Measurements from ENCODE around the gene TPST1. TPM values are rescaled to one million over a fixed set of nuclear protein-coding genes. Genes with fewer than 3 reads are reported as not detected.
"Not testable (repeated sequence)": the region's sequence is repeated elsewhere in the genome, so short reads cannot be mapped to it uniquely, and the experiment has no call there.

Gene TPST1
- total RNA-seq, 1 experiment from 2014 or later = 53.2 TPM

DNA sequence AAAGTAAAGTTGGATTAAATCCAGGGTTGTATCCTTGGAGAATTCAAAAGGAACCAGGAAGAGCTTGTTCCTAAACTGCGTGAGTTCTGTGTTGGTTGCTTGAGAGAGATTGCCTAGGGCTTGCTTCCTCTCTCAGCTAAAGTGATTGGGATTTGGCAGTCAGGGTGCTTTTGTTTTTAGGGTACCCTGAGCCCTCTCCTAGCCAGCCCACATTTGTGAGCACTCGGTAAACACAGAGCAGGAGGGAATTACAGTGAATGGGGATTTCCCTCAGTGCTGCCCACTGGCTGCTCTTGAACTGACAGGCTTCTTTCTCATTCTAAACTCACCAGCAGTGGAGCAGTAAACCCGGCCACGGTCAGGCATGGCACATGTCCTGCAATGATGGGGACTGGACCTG, 146.9 kb downstream of the TPST1 start:
- peak; percentile 35 for DNase-seq (ENCODE audit: low read depth)
- in situ Hi-C loops (cut with HindIII; ENCODE audit: low pct_unique_long_range_greater_than_20kb, low sequenced_read_pairs) = no loop called here

DNA sequence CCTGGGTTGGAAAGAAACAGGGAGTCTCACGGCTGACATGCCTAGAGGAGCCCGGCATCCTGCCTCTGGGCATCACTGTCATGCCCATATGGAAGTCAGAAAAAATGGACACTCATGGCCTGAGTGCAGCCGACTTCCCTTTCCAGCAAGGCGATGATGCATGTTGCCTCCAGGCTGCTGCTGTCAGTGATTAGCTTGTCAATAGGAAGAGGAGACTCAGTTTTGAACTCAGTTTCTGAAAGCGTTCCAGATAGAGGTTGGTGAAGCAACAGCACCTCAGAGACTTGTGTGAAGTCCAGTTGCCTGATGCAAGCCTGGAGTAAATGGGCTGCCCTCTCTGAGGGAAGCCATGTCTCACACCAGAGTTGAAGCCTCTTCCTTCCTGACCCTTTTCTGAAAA, 148.4 kb downstream of the TPST1 start:
- in situ Hi-C loops (cut with HindIII; ENCODE audit: low pct_unique_long_range_greater_than_20kb, low sequenced_read_pairs) = no loop called here
- no peak for DNase-seq (ENCODE audit: low read depth)

DNA sequence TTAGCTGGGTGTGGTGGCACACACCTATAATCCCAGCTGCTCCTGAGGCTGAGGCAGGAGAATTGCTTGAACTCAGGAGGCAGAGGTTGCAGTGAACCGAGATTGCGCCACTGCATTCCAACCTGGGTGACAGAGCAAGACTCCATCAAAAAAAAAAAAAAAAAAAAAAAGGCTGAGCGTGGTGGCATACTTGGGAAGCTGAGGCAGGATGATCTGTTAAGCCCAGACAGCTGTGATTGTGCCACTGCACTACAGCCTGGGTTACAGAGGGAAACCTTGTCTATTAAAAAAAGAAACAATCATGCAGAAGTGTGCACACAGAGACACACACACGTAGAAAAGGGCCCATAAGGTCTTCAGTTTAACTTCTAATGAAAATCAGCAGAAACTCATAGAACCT, 150.6 kb downstream of the TPST1 start:
- in situ Hi-C loops (cut with HindIII; ENCODE audit: low pct_unique_long_range_greater_than_20kb, low sequenced_read_pairs) = no loop called here
- DNase-seq (ENCODE audit: low read depth) = no peak

DNA sequence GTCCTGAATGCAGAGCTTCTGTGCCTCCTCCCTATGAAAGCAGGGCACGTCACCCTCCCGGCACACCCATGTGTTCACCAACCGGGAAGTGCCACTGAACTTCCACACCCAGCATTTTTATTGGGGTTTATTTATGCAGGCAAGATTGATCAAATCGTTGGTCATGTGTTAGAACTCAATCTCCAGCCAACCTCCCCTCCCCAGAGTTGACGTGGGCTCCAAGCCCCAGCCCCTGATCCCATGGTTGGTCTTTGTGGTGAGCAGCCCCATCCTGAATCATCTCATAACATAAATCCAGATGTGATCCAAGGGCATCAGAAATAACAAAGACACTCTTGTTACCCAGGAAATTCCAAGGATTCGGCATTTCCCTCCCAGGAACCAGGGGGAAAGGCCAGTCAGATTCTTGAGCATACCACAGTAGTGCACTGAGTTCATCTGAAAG, 151.2 kb downstream of the TPST1 start:
- no peak for DNase-seq (ENCODE audit: low read depth)

GRCh38 chr7:66357087-66357486, 152.0 kb downstream of the TPST1 start:
- DNase-seq (ENCODE audit: low read depth) = no peak
- in situ Hi-C loops (cut with HindIII; ENCODE audit: low pct_unique_long_range_greater_than_20kb, low sequenced_read_pairs) = no loop called here

More for the DNA sequence above, 151.2 kb downstream of the TPST1 start:
- in situ Hi-C loops (cut with HindIII; ENCODE audit: low pct_unique_long_range_greater_than_20kb, low sequenced_read_pairs) = no loop called here

DNA sequence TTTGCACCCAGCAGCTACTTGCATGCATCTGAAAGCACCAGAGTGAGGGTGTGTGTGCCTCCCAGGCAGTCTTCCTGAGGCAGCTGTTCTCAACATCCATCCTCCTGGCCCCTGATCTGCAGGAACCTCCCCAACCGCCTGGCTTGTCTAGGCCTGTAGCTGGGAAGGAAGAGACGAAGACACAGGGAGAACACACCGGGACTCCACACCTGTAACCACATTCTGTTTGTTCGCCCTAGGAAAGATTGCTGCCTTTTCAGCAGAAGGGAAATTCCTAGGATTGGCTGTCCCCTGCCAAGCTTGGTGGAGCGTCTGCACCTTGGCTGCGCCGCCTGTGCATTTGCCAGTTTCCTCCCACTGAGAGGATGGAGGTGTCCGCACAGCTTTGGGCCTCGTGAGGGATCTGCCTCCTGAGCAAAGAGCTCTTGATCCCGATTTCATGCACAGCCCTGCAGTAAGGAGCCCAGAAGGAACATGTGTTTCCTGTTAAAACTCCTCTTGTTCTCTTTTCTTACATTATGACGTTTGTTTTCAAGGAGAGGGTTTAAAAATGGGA, 154.6 kb downstream of the TPST1 start:
- in situ Hi-C loops (cut with HindIII; ENCODE audit: low pct_unique_long_range_greater_than_20kb, low sequenced_read_pairs) = no loop called here

DNA sequence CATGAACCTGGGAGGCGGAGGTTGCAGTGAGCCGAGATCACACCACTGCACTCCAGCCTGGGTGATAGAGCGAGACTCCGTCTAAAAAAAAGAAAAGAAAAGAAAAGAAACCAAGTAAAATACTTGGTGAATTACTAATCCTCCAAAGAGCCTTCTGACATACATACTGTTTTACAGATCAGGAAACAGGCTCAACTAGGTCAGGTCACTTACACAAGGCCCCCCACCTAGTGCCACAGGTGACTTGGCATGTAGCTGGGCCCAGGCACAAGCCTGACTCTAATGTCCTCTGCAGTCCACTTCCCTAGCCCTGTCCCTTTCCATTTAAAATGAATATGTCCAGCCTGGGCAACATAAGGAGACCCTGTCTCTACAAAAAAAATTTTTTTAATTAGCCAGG, 157.0 kb downstream of the TPST1 start:
- in situ Hi-C loops (cut with HindIII; ENCODE audit: low pct_unique_long_range_greater_than_20kb, low sequenced_read_pairs) = no loop called here
- DNase-seq (ENCODE audit: low read depth) = no peak

More for the DNA sequence above, 154.6 kb downstream of the TPST1 start:
- DNase-seq (ENCODE audit: low read depth) = no peak

DNA sequence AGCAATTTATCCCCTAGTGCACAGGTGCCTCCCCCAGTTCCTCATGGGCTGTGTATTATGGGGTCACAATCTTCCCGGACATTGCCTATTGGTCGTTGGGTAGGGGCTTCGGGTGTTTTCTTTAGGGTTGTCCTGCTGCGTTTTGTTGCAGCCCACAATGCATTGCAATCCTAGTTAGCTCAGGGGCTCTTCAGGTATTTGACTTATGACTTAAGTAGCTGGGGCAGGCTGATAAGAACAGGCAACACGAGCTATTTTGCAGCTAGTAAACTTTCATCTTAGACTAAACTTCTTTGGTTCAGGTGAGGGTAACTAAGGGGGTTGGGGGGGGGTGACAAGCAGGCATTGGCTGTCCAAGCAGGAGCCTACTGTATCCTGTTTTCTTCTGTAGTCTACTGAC, 158.5 kb downstream of the TPST1 start:
- DNase-seq (ENCODE audit: low read depth) = no peak
- in situ Hi-C loops (cut with HindIII; ENCODE audit: low pct_unique_long_range_greater_than_20kb, low sequenced_read_pairs) = no loop called here

GRCh38 chr7:66365031-66365430, 159.9 kb downstream of the TPST1 start:
- DNase-seq (ENCODE audit: low read depth); in situ Hi-C loops (cut with HindIII; ENCODE audit: low pct_unique_long_range_greater_than_20kb, low sequenced_read_pairs): not testable (repeated sequence)

GRCh38 chr7:66371096-66371824, 166.1 kb downstream of the TPST1 start:
- DNase-seq (ENCODE audit: low read depth) = no peak
- in situ Hi-C loops (cut with HindIII; ENCODE audit: low pct_unique_long_range_greater_than_20kb, low sequenced_read_pairs) = no loop called here

DNA sequence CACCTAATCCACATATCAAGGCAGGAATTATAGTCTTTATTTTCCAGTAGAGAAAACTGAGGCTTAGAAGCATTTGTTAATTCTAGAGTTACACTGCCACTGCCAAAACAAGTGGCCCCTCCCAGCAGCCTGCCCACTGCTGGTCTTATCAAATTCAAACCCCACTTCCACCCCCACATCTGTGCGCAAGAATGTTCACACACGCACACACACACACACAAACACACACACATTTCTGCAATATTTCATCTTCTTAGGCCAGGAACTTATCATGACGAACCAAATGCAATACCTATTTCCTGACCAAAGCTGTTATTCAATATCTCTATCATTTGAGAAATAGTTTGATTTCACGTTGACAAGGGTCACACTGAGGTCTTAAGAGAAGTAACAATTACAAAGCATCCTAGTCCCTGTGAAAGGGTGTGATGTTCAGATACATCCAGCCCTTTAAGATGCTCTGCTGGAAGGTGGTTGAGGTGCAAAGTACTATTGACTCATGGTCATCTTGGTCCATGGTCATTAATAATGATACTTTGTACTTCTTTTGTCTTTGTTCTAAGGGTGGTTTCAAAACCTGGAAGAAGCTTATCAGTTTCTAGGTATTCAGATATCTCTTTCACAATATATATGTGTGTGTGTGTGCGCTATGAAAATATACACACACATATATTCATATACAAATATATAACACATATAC, 169.2 kb downstream of the TPST1 start:
- in situ Hi-C loops (cut with HindIII; ENCODE audit: low pct_unique_long_range_greater_than_20kb, low sequenced_read_pairs) = not testable (repeated sequence)

GRCh38 chr7:66376264-66376945, 171.3 kb downstream of the TPST1 start:
- in situ Hi-C loops (cut with HindIII; ENCODE audit: low pct_unique_long_range_greater_than_20kb, low sequenced_read_pairs) = no loop called here
- DNase-seq (ENCODE audit: low read depth) = no peak

More for the DNA sequence above, 169.2 kb downstream of the TPST1 start:
- not testable (repeated sequence) for DNase-seq (ENCODE audit: low read depth)

GRCh38 chr7:66377045-66377444, 171.9 kb downstream of the TPST1 start:
- no peak for DNase-seq (ENCODE audit: low read depth)
- in situ Hi-C loops (cut with HindIII; ENCODE audit: low pct_unique_long_range_greater_than_20kb, low sequenced_read_pairs) = no loop called here

GRCh38 chr7:66377714-66378113, 172.6 kb downstream of the TPST1 start:
- in situ Hi-C loops (cut with HindIII; ENCODE audit: low pct_unique_long_range_greater_than_20kb, low sequenced_read_pairs) = no loop called here
- DNase-seq (ENCODE audit: low read depth) = no peak

DNA sequence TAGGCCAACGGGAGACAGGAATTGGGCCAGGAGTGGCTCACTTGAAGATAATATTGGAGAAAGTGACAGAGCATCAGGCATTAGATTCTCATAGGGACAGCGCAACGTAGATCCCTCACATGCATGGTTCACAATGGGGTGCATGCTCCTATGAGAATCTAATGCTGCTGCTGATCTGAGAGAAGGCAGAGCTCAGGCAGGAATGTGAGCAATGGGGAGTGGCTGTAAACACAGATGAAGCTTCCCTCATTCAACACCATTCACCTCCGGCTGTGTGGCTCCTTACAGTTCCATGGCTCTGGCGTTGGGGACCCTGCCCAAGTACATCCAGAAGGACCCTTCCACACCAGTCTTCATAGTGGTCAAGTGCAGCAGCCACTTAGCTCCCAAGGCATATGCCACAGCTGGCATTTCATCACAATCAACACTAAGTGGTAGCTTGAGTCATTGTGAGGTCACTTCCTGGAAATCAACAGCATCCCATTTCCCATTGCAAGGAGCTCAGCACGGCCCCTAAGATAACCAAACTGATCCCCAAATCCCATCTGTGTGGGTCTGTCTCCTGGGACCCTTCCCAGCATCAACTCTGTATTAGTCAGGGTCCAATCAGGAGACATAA, 174.5 kb downstream of the TPST1 start:
- no peak for DNase-seq (ENCODE audit: low read depth)
- in situ Hi-C loops (cut with HindIII; ENCODE audit: low pct_unique_long_range_greater_than_20kb, low sequenced_read_pairs) = no loop called here

GRCh38 chr7:66380272-66380888, 175.2 kb downstream of the TPST1 start:
- in situ Hi-C loops (cut with HindIII; ENCODE audit: low pct_unique_long_range_greater_than_20kb, low sequenced_read_pairs) = no loop called here
- DNase-seq (ENCODE audit: low read depth) = no peak

GRCh38 chr7:66382182-66382923, 177.2 kb downstream of the TPST1 start:
- in situ Hi-C loops (cut with HindIII; ENCODE audit: low pct_unique_long_range_greater_than_20kb, low sequenced_read_pairs); DNase-seq (ENCODE audit: low read depth): not testable (repeated sequence)
